ENCODE data around the gene KCNIP1.

- TF ChIP-seq EZH2 (IDR thresholded peaks at IDR 0.05; ENCODE audit: low read length) (no peak), CTCF (optimal IDR thresholded peaks at IDR 0.05 in 1 of 3, IDR thresholded peaks at IDR 0.05 in 1 of 3, conservative IDR thresholded peaks at IDR 0.05 in 1 of 3; ENCODE audit: extremely low read depth in 1 of 3, insufficient read depth in 2 of 3, low read length in 3 of 3) (no peak)
Observed at GRCh38 chr5:170489199-170489598, 14.6 kb upstream of the KCNIP1 start.

All from keratinocyte (primary cell).